SK-N-SH (cell line): ENCODE results near the gene TLCD2. TPM values are rescaled to one million over a fixed set of nuclear protein-coding genes. Genes with fewer than 3 reads are reported as not detected.

ENCODE experiments used
- CTCF ChIA-PET: fragments of 300-600, 350-600 bp; formaldehyde crosslinking; extraction: SDS; loops from one replicate; lab custom pipeline; 2021; lab: Yijun Ruan, JAX
- POLR2A ChIA-PET: fragments of 350-600 bp; sonication (Branson Sonifier 250); formaldehyde crosslinking; extraction: SDS; loops from one replicate; lab custom pipeline; 2020; ENCODE audit warnings: antibody characterized with exemption, inconsistent platforms; lab: Yijun Ruan, JAX
- DNase-seq: peaks from one replicate; pipeline ENCODE4 v3.0.0; 2012
- H2AFZ ChIP-seq: fragments of 200-600 bp; sonication (generic); 2 replicates; pipeline ENCODE4 v1.8.1; 2016; ENCODE audit warnings: antibody characterized with exemption, mild to moderate bottlenecking, low read depth
- H3F3A ChIP-seq: fragments of 200-600 bp; sonication (generic); replicated peaks from 2 replicates; pipeline ENCODE3; 2016; ENCODE audit warnings: antibody characterized with exemption, mild to moderate bottlenecking; ENCODE audit not compliant: insufficient read depth
- H3K27ac ChIP-seq, 2 experiments: fragments of 200-500 bp in 1 of 2; fragments of 200-600 bp in 1 of 2; sonication (Bioruptor generic) in 1 of 2; sonication (generic), shearing (Covaris generic) in 1 of 2; 2 replicates each; pipeline versions ENCODE4 v1.5.1 to v1.6.1; 2014 to 2016; ENCODE audit warnings: low read depth in 2 of 2, inconsistent platforms in 1 of 2, low read length in 1 of 2, mild to moderate bottlenecking in 1 of 2, mixed read lengths in 1 of 2
- H3K27me3 ChIP-seq: fragments of 200-600 bp; sonication (generic), shearing (Covaris generic); 2 replicates; pipeline ENCODE4 v1.6.1; 2016; ENCODE audit warnings: mixed run types; ENCODE audit not compliant: insufficient read depth
- H3K36me3 ChIP-seq, 2 experiments: fragments of 200-500 bp in 1 of 2; fragments of 200-600 bp in 1 of 2; sonication (Bioruptor generic) in 1 of 2; sonication (generic) in 1 of 2; replicated peaks in 1 of 2; 2 replicates each; pipeline versions ENCODE3 to v1.5.1; 2014 to 2016; ENCODE audit warnings: low read length in 1 of 2, mild to moderate bottlenecking in 1 of 2; ENCODE audit not compliant: insufficient read depth in 2 of 2, control insufficient read depth in 1 of 2
- H3K4me1 ChIP-seq, 2 experiments: fragments of 200-500 bp in 1 of 2; fragments of 200-600 bp in 1 of 2; sonication (Bioruptor generic) in 1 of 2; sonication (generic), shearing (Covaris generic) in 1 of 2; 2 replicates each; pipeline versions ENCODE4 v1.5.1 to v1.6.1; 2014 to 2016; ENCODE audit warnings: low read depth in 1 of 2, low read length in 1 of 2, mixed run types in 1 of 2; ENCODE audit not compliant: insufficient read depth in 2 of 2, control insufficient read depth in 1 of 2
- H3K4me2 ChIP-seq: fragments of 200-600 bp; sonication (generic), shearing (Covaris generic); 2 replicates; pipeline ENCODE4 v1.6.1; 2017; ENCODE audit warnings: mixed run types
- H3K4me3 ChIP-seq, 2 experiments: fragments of 200-500 bp in 1 of 2; fragments of 200-600 bp in 1 of 2; sonication (Bioruptor generic) in 1 of 2; sonication (generic), shearing (Covaris generic) in 1 of 2; 2 replicates each; pipeline versions ENCODE4 v1.5.1 to v1.8.1; 2014 to 2016; ENCODE audit warnings: low read depth in 2 of 2, inconsistent platforms in 1 of 2, low read length in 1 of 2, mild to moderate bottlenecking in 1 of 2, mixed read lengths in 1 of 2, moderate library complexity in 1 of 2
- H3K79me2 ChIP-seq: fragments of 200-600 bp; sonication (generic); 2 replicates; pipeline ENCODE4 v1.8.1; 2017; ENCODE audit warnings: mild to moderate bottlenecking; ENCODE audit not compliant: insufficient read depth
- H3K9ac ChIP-seq: fragments of 200-600 bp; sonication (generic); 2 replicates; pipeline ENCODE4 v1.6.1; 2017; ENCODE audit warnings: mixed run types
- H3K9me2 ChIP-seq: fragments of 200-600 bp; sonication (generic); 2 replicates; pipeline ENCODE4 v1.6.1; 2017; ENCODE audit warnings: mixed run types
- H3K9me3 ChIP-seq: fragments of 200-600 bp; sonication (generic); 2 replicates; pipeline ENCODE4 v1.6.1; 2017; ENCODE audit warnings: mixed run types, mild to moderate bottlenecking, moderate library complexity
- H4K20me1 ChIP-seq: fragments of 200-600 bp; sonication (generic); 2 replicates; pipeline ENCODE4 v1.6.1; 2017; ENCODE audit warnings: mild to moderate bottlenecking, mixed run types; ENCODE audit not compliant: insufficient read depth
- CHD2 ChIP-seq: fragments of 150-350 bp; IDR thresholded peaks from 2 replicates; pipeline ENCODE4 v1.6.1; 2018; ENCODE audit warnings: low read length; ENCODE audit not compliant: partially characterized antibody
- ELF1 ChIP-seq: IDR thresholded peaks from 2 replicates; pipeline ENCODE4 v1.4.0; 2012
- EP300 ChIP-seq, 2 experiments: IDR thresholded peaks; 2 replicates each; pipeline versions ENCODE4 v1.4.0 to v1.6.1; 2012; ENCODE audit warnings: borderline replicate concordance in 1 of 2, low read depth in 1 of 2, low read length in 1 of 2
- EZH2phosphoT487 ChIP-seq: fragments of 200-600 bp; sonication (generic); IDR thresholded peaks from 2 replicates; pipeline ENCODE4 v1.6.1; 2017; ENCODE audit warnings: low read depth, mixed run types, mild to moderate bottlenecking, antibody characterized with exemption, moderate library complexity, borderline replicate concordance
- FOSL2 ChIP-seq: IDR thresholded peaks from 2 replicates; pipeline ENCODE4 v1.4.0; 2012; ENCODE audit warnings: low read depth, mild to moderate bottlenecking, moderate library complexity, borderline replicate concordance
- FOXM1 ChIP-seq: IDR thresholded peaks from 2 replicates; pipeline ENCODE4 v1.4.0; 2012; ENCODE audit warnings: low read depth, mild to moderate bottlenecking
- GABPA ChIP-seq: IDR thresholded peaks from 2 replicates; pipeline ENCODE4 v1.4.0; 2012; ENCODE audit warnings: low read depth, mild to moderate bottlenecking
- MEF2A ChIP-seq: IDR thresholded peaks from 2 replicates; pipeline ENCODE4 v1.4.0; 2012; ENCODE audit warnings: low read depth, borderline replicate concordance
- MXI1 ChIP-seq: IDR thresholded peaks from 2 replicates; pipeline ENCODE4 v1.6.1; 2012; ENCODE audit warnings: mild to moderate bottlenecking, low read depth, low read length, improper control_type of control experiment
- NRF1 ChIP-seq: IDR thresholded peaks from 2 replicates; pipeline ENCODE4 v1.6.1; 2012; ENCODE audit warnings: low read depth, mild to moderate bottlenecking, low read length
- POLR2AphosphoS5 ChIP-seq: IDR thresholded peaks from 2 replicates; pipeline ENCODE4 v1.6.1; 2012; ENCODE audit warnings: low read depth, low read length
- RAD21 ChIP-seq: IDR thresholded peaks from 2 replicates; pipeline ENCODE4 v1.6.1; 2012; ENCODE audit warnings: mild to moderate bottlenecking, low read length
- RCOR1 ChIP-seq: fragments of 150-350 bp; IDR thresholded peaks from 2 replicates; pipeline ENCODE4 v1.6.1; 2017; ENCODE audit warnings: antibody characterized with exemption, low read length
- RFX5 ChIP-seq: IDR thresholded peaks from 2 replicates; pipeline ENCODE4 v1.6.1; 2012; ENCODE audit warnings: mild to moderate bottlenecking, improper control_type of control experiment, low read length
- SIN3A ChIP-seq: IDR thresholded peaks from 2 replicates; pipeline ENCODE4 v1.6.1; 2012; ENCODE audit warnings: low read depth, mild to moderate bottlenecking, low read length, moderate library complexity, borderline replicate concordance
- TCF12 ChIP-seq: IDR thresholded peaks from 2 replicates; pipeline ENCODE4 v1.4.0; 2012
- WGBS: methylation state at CpG from one replicate; pipeline ENCODE4 v1.1.6; 2017; ENCODE audit warnings: low lambda C conversion rate; 5-methylcytosine and 5-hydroxymethylcytosine counted together
- polyA plus RNA-seq, 3 experiments: library from polyadenylated mRNA; depleted of rRNA; stranded (reverse); fragments of >200 nt; gene quantifications; 2 replicates each; pipeline ENCODE4 v1.2.3, GENCODE V29; 2012
- TF ChIP-seq, protein P1 (sequence below): IDR thresholded peaks from 2 replicates; pipeline ENCODE4 v1.4.0; 2012; ENCODE audit warnings: low read depth, borderline replicate concordance
- TF ChIP-seq, protein P2 (sequence below): IDR thresholded peaks from 2 replicates; pipeline ENCODE4 v1.4.0; 2012; ENCODE audit warnings: low read depth, borderline replicate concordance
- TF ChIP-seq, protein P3 (sequence below): fragments of 150-350 bp; IDR thresholded peaks from 2 replicates; pipeline ENCODE4 v1.6.1; 2016; ENCODE audit warnings: mild to moderate bottlenecking, low read depth, low read length

Gene TLCD2
- polyA plus RNA-seq, 1 of the 3 experiments (the other 2 are of a cell fraction) = 1.3 TPM

- no peak for TF ChIP-seq EP300 (IDR thresholded peaks at IDR 0.05; ENCODE audit: borderline replicate concordance in 1 of 2, low read depth in 1 of 2, low read length in 1 of 2)
- 0 out of 2 replicates have a peak, but pooled peaks have one; percentile 40 for TF ChIP-seq RCOR1
- TF ChIP-seq MXI1 = peak; percentile 88
- TF ChIP-seq, protein P1, sequence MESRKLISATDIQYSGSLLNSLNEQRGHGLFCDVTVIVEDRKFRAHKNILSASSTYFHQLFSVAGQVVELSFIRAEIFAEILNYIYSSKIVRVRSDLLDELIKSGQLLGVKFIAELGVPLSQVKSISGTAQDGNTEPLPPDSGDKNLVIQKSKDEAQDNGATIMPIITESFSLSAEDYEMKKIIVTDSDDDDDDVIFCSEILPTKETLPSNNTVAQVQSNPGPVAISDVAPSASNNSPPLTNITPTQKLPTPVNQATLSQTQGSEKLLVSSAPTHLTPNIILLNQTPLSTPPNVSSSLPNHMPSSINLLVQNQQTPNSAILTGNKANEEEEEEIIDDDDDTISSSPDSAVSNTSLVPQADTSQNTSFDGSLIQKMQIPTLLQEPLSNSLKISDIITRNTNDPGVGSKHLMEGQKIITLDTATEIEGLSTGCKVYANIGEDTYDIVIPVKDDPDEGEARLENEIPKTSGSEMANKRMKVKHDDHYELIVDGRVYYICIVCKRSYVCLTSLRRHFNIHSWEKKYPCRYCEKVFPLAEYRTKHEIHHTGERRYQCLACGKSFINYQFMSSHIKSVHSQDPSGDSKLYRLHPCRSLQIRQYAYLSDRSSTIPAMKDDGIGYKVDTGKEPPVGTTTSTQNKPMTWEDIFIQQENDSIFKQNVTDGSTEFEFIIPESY = peak; percentile 50; the same call in 1 of the 2 replicates
- TF ChIP-seq TCF12 = no peak; the same call in 1 of the 2 replicates
- TF ChIP-seq NRF1 = peak; percentile 45; the same call in 1 of the 2 replicates
- TF ChIP-seq POLR2AphosphoS5 = peak; percentile 97
- TF ChIP-seq RAD21 = no peak
- TF ChIP-seq CHD2 = peak; percentile 92
- TF ChIP-seq, protein P2, sequence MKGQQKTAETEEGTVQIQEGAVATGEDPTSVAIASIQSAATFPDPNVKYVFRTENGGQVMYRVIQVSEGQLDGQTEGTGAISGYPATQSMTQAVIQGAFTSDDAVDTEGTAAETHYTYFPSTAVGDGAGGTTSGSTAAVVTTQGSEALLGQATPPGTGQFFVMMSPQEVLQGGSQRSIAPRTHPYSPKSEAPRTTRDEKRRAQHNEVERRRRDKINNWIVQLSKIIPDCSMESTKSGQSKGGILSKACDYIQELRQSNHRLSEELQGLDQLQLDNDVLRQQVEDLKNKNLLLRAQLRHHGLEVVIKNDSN = peak; percentile 71; the same call in 1 of the 2 replicates
Measured at GRCh38 chr17:1716076-1716911, 6.1 kb upstream of the TLCD2 start (continued).

DNA sequence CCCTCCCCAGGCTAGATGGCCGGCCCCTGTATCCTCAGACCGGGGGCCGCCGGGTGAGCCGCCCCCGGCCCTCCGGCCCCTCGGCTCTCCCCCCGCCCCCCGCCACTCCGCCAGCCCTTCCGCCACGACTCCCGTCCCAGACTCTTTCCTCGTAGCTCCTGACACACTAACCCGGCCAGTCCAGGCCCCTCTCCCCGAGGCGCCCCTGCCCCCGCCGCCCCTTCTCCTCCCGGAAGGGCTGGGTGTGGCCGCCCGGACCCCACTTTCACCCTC, 5.6 kb upstream of the TLCD2 start:
- Histone ChIP-seq H3K4me1 (peaks cover 16 to 31% of the 10 kb centered on the region in 2 experiments; a peak in 3 of 4 replicates), H3K9ac (peak overlapping the region; percentile 98), H3K27ac (peak overlapping the region; percentile 81 to 98), H3K27me3 (no peaks in the 10 kb centered on the region), H3K4me2 (peak overlapping the region; percentile 99), H3K9me3 (no peaks in the 10 kb centered on the region), H3K79me2 (peaks cover 61% of the 10 kb centered on the region), H2AFZ (no peak overlapping the region), H3K4me3 (peak overlapping the region; percentile 77 to 95), H3K9me2 (no peaks in the 10 kb centered on the region), H3F3A (peaks cover 56% of the 10 kb centered on the region), H3K36me3 (peaks cover 26 to 31% of the 10 kb centered on the region in 2 experiments), H4K20me1 (peaks cover 45% of the 10 kb centered on the region)
- POLR2A ChIA-PET = interaction anchor here (0.6 to 3.6 kb wide), 4 partner anchors 9 to 344 kb away, joined by 3 to 24 read pairs (median 3); partner anchors contain the start of genes SERPINF1 and WDR81
- DNase-seq = no peak
- WGBS = 0% methylated on average over 14 of the region's 23 CpGs
- CTCF ChIA-PET = interaction anchor here (0.7 to 8.4 kb wide), 5 partner anchors 8 to 141 kb away, joined by 3 to 112 read pairs (median 3); no protein-coding TSS in a partner anchor
- TF ChIP-seq GABPA (no peak), MEF2A (no peak), SIN3A (no peak), FOXM1 (no peak), FOSL2 (no peak), EZH2phosphoT487 (no peak), ELF1 (no peak), RFX5 (no peak)
- TF ChIP-seq, protein P3, sequence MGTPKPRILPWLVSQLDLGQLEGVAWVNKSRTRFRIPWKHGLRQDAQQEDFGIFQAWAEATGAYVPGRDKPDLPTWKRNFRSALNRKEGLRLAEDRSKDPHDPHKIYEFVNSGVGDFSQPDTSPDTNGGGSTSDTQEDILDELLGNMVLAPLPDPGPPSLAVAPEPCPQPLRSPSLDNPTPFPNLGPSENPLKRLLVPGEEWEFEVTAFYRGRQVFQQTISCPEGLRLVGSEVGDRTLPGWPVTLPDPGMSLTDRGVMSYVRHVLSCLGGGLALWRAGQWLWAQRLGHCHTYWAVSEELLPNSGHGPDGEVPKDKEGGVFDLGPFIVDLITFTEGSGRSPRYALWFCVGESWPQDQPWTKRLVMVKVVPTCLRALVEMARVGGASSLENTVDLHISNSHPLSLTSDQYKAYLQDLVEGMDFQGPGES = no peak
